H1 (cell line): ENCODE results near the gene MCM3AP.

ENCODE experiments used
- GTF2F1 ChIP-seq: IDR thresholded peaks from 2 replicates; pipeline ENCODE4 v1.6.1; 2012; ENCODE audit warnings: low read depth, low read length, improper control_type of control experiment, borderline replicate concordance
- PHF8 ChIP-seq: fragments of 200-600 bp; sonication (generic); conservative IDR thresholded peaks from 2 replicates; pipeline ENCODE4 v1.7.1; 2012; ENCODE audit warnings: low read depth, mild to moderate bottlenecking, inconsistent platforms, low read length, moderate library complexity

- TF ChIP-seq GTF2F1, result no peak
- TF ChIP-seq PHF8, result no peak
Observed at GRCh38 chr21:46304955-46305354, 19.5 kb upstream of the MCM3AP start.
